Endothelial cell of umbilical vein (primary cell): ENCODE data around the gene KAZN. TPM values are rescaled to one million over a fixed set of nuclear protein-coding genes. Genes with fewer than 3 reads are reported as not detected.

Experiments used
- BruUV-seq: library from RNA; stranded (reverse); fragments of 400-500 nt; replicated peaks from 2 replicates; lab custom pipeline; 2021; lab: Mats Ljungman, UMichigan
- CTCF ChIA-PET: fragments of 300-600, 350-600 bp; sonication (Branson Sonifier 250); formaldehyde crosslinking; loops from one replicate; lab custom pipeline; 2021; ENCODE audit warnings: antibody characterized with exemption, inconsistent platforms; lab: Charles Lee
- POLR2A ChIA-PET: fragments of 300-600, 350-600 bp; sonication (Branson Sonifier 250); formaldehyde crosslinking; loops from one replicate; lab custom pipeline; 2021; ENCODE audit warnings: antibody characterized with exemption, inconsistent platforms; lab: Charles Lee
- DNase-seq: peaks from one replicate; pipeline ENCODE4 v3.0.0-alpha.2; 2011; ENCODE audit warnings: low read depth, low spot score
- FAIRE-seq: peaks from 2 replicates; lab custom pipeline; 2011; peaks lifted over from hg19 to GRCh38; lab: Jason Lieb, UNC
- H2AFZ ChIP-seq: 2 replicates; pipeline ENCODE4 v1.6.0; 2012; ENCODE audit warnings: low read depth, low read length, control low read depth, inconsistent platforms
- H3K27ac ChIP-seq: 2 replicates; pipeline ENCODE4 v1.5.1; 2011; ENCODE audit warnings: low read depth, mild to moderate bottlenecking, control low read depth, low read length, moderate library complexity; ENCODE audit not compliant: insufficient read depth
- H3K27me3 ChIP-seq, 2 experiments: 2 replicates each; pipeline versions ENCODE4 v1.6.0 to v1.6.1; 2011; ENCODE audit warnings: low read length in 2 of 2, mixed read lengths in 1 of 2; ENCODE audit not compliant: control insufficient read depth in 2 of 2, insufficient read depth in 2 of 2
- H3K36me3 ChIP-seq, 2 experiments: 2 replicates in 1 of 2; 3 replicates in 1 of 2; pipeline ENCODE4 v1.5.1; 2011; ENCODE audit warnings: low read length in 2 of 2, mild to moderate bottlenecking in 1 of 2, moderate library complexity in 1 of 2; ENCODE audit not compliant: control insufficient read depth in 2 of 2, insufficient read depth in 2 of 2; ENCODE audit errors: extremely low read depth in 1 of 2
- H3K4me1 ChIP-seq: 3 replicates; pipeline ENCODE4 v1.5.1; 2011; ENCODE audit warnings: mild to moderate bottlenecking, low read length; ENCODE audit not compliant: control insufficient read depth, insufficient read depth; ENCODE audit errors: extremely low read depth
- H3K4me2 ChIP-seq: 2 replicates; pipeline ENCODE4 v1.6.1; 2011; ENCODE audit warnings: low read length, control low read depth, mixed read lengths; ENCODE audit not compliant: insufficient read depth
- H3K4me3 ChIP-seq, 3 experiments: fragments of 200-600 bp in 1 of 3; sonication (generic), shearing (Covaris generic) in 1 of 3; replicated peaks in 1 of 3; 2 replicates each; pipeline ENCODE4 v1.5.1; 2011 to 2016; ENCODE audit warnings: control low read depth in 3 of 3, low read length in 3 of 3, mild to moderate bottlenecking in 2 of 3, inconsistent platforms in 1 of 3, low read depth in 1 of 3, moderate library complexity in 1 of 3; ENCODE audit not compliant: insufficient read depth in 1 of 3
- H3K79me2 ChIP-seq: 2 replicates; pipeline ENCODE4 v1.6.0; 2012; ENCODE audit warnings: low read length, inconsistent platforms; ENCODE audit not compliant: control insufficient read depth, insufficient read depth
- H3K9ac ChIP-seq: replicated peaks from 2 replicates; pipeline ENCODE3; 2011; ENCODE audit warnings: low read length, control low read depth; ENCODE audit not compliant: insufficient read depth; ENCODE audit errors: extremely low read depth
- H3K9me1 ChIP-seq: replicated peaks from 3 replicates; pipeline ENCODE4 v1.6.0; 2011; ENCODE audit warnings: mild to moderate bottlenecking, low read length; ENCODE audit not compliant: control insufficient read depth, insufficient read depth; ENCODE audit errors: extremely low read depth
- H3K9me3 ChIP-seq: replicated peaks from 2 replicates; pipeline ENCODE4 v1.5.1; 2012; ENCODE audit warnings: low read length, inconsistent platforms; ENCODE audit not compliant: control insufficient read depth, insufficient read depth
- H4K20me1 ChIP-seq: replicated peaks from 2 replicates; pipeline ENCODE3; 2011; ENCODE audit warnings: mild to moderate bottlenecking, low read length; ENCODE audit not compliant: control insufficient read depth, insufficient read depth; ENCODE audit errors: extremely low read depth
- EZH2 ChIP-seq: IDR thresholded peaks from 2 replicates; pipeline ENCODE4 v1.6.1; 2012; ENCODE audit warnings: borderline replicate concordance, low read depth, mild to moderate bottlenecking, moderate library complexity, low read length, inconsistent platforms; ENCODE audit not compliant: severe bottlenecking
- FOS ChIP-seq: IDR thresholded peaks from 2 replicates; pipeline ENCODE4 v1.6.1; 2011; ENCODE audit warnings: mild to moderate bottlenecking, low read length, moderate library complexity, borderline replicate concordance; ENCODE audit not compliant: insufficient read depth
- GATA2 ChIP-seq: IDR thresholded peaks from 2 replicates; pipeline ENCODE4 v1.7.0; 2011; ENCODE audit warnings: low read depth, mild to moderate bottlenecking, moderate library complexity, mixed read lengths, low read length; ENCODE audit not compliant: insufficient read length, insufficient read depth
- JUN ChIP-seq: IDR thresholded peaks from 2 replicates; pipeline ENCODE4 v1.6.1; 2011; ENCODE audit warnings: borderline replicate concordance, low read depth; ENCODE audit not compliant: insufficient read length, insufficient read depth
- MYC ChIP-seq: IDR thresholded peaks from one replicate; pipeline ENCODE4 v1.6.1; 2011; ENCODE audit warnings: mild to moderate bottlenecking, low read depth, low read length
- POLR2A ChIP-seq: IDR thresholded peaks from 2 replicates; pipeline ENCODE4 v1.6.1; 2012; ENCODE audit warnings: low read depth, mild to moderate bottlenecking, control low read depth, low read length
- POLR2AphosphoS5 ChIP-seq: IDR thresholded peaks from 2 replicates; pipeline ENCODE4 v1.6.1; 2012; ENCODE audit warnings: low read depth, mild to moderate bottlenecking, control low read depth, low read length, moderate library complexity; ENCODE audit not compliant: insufficient read depth
- dilution Hi-C: fragments of 300-500 bp; cut with MboI; formaldehyde crosslinking; loops from one replicate; pipeline ENCODE4 v1.15.0; 2019; ENCODE audit warnings: low sequenced_read_pairs; ENCODE audit not compliant: extremely low pct_ligation_motif_present
- intact Hi-C: fragments of 100-400 bp; cut with micrococcal nuclease; formaldehyde crosslinking; loops from one replicate; pipeline ENCODE4 v1.10.0; 2022
- polyA plus RNA-seq, 4 experiments: library from polyadenylated mRNA; depleted of rRNA in 3 of 4; stranded (reverse) in 3 of 4; unstranded in 1 of 4; fragments of >200 nt; gene quantifications; 2 replicates each; pipeline versions ENCODE4 v1.2.1 to v1.2.3, GENCODE V29; 2011 to 2012; ENCODE audit warnings: missing spikeins in 1 of 4
- total RNA-seq: library from RNA; stranded (reverse); gene quantifications from 2 replicates; pipeline ENCODE4 v1.2.3, GENCODE V29; 2021
- TF ChIP-seq, protein P1 (sequence below): IDR thresholded peaks from 2 replicates; pipeline ENCODE4 v1.6.1; 2011; ENCODE audit not compliant: insufficient read depth, insufficient read length
- TF ChIP-seq, protein P2 (sequence below), 2 donors: IDR thresholded peaks; 1 replicate in 1 of 2; 2 replicates in 1 of 2; pipeline ENCODE4 v1.5.1; 2011; ENCODE audit warnings: low read length in 2 of 2, mild to moderate bottlenecking in 2 of 2, moderate library complexity in 2 of 2, control low read depth in 1 of 2, inconsistent platforms in 1 of 2, low read depth in 1 of 2; ENCODE audit not compliant: insufficient read depth in 1 of 2; ENCODE audit errors: extremely low read depth in 1 of 2

The KAZN gene
- total and polyA plus RNA-seq, 2 donors (not counting 3 experiments of a cell fraction or from before 2014, with no cell fraction given) = 1.6 to 5.8 TPM

DNA sequence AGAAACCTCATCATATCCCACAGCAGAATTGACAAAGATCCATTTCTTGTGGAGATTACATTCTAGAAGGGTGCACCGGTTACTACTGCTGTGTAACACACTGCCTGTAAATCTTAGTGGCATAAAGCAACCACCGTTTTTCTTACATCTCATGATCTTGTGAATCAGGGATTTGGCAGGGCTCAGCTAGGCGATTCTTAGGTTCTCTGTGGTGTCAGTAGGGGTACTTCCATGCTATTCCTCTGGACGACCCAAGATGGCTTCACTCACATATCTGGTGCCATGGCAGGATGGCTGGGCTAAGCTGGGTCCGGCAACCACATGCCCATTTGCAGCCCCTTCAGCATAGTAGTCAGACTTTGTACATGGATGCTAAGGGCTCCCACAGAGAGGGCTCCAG, 375.3 kb downstream of the KAZN start:
- Histone ChIP-seq H3K27me3 (no peaks in the 10 kb centered on the region), H3K4me1 (peaks cover under 1% of the 10 kb centered on the region), H3K9ac (no peak overlapping the region), H4K20me1 (no peaks in the 10 kb centered on the region), H3K9me3 (no peaks in the 10 kb centered on the region), H3K36me3 (no peaks in the 10 kb centered on the region), H3K9me1 (no peaks in the 10 kb centered on the region), H2AFZ (no peak overlapping the region), H3K4me2 (no peak overlapping the region), H3K27ac (no peak overlapping the region), H3K4me3 (no peak overlapping the region), H3K79me2 (no peaks in the 10 kb centered on the region)
- ChIA-PET CTCF (interaction anchor here (1.1 to 1.2 kb wide), 2 partner anchors 35 to 54 kb away, joined by 4 read pairs; no protein-coding TSS in a partner anchor), POLR2A (no interaction called here)
- intact Hi-C loops (no loop called here), dilution Hi-C loops (no loop called here)
- FAIRE-seq (no peak), DNase-seq (no peak)
- no peak for TF ChIP-seq MYC
- TF ChIP-seq, protein P1, sequence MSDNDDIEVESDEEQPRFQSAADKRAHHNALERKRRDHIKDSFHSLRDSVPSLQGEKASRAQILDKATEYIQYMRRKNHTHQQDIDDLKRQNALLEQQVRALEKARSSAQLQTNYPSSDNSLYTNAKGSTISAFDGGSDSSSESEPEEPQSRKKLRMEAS = no peak
- no peak for TF ChIP-seq EZH2
- TF ChIP-seq FOS = no peak
- TF ChIP-seq POLR2AphosphoS5 = no peak
- TF ChIP-seq, protein P2, sequence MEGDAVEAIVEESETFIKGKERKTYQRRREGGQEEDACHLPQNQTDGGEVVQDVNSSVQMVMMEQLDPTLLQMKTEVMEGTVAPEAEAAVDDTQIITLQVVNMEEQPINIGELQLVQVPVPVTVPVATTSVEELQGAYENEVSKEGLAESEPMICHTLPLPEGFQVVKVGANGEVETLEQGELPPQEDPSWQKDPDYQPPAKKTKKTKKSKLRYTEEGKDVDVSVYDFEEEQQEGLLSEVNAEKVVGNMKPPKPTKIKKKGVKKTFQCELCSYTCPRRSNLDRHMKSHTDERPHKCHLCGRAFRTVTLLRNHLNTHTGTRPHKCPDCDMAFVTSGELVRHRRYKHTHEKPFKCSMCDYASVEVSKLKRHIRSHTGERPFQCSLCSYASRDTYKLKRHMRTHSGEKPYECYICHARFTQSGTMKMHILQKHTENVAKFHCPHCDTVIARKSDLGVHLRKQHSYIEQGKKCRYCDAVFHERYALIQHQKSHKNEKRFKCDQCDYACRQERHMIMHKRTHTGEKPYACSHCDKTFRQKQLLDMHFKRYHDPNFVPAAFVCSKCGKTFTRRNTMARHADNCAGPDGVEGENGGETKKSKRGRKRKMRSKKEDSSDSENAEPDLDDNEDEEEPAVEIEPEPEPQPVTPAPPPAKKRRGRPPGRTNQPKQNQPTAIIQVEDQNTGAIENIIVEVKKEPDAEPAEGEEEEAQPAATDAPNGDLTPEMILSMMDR (IDR thresholded peaks at IDR 0.05; ENCODE audit: extremely low read depth in 1 of 2, insufficient read depth in 1 of 2, low read depth in 1 of 2, low read length in 2 of 2) = no peak
- no peak for TF ChIP-seq POLR2A
- TF ChIP-seq JUN = no peak
- TF ChIP-seq GATA2 = no peak
- BruUV-seq = no TSS peak
